SK-N-MC (cell line): Measurements from ENCODE around the gene ARHGAP20.

ENCODE experiments used
- EZH2 ChIP-seq: fragments of 200-600 bp; sonication (generic); IDR thresholded peaks from one replicate; pipeline ENCODE4 v1.6.1; 2017; ENCODE audit warnings: antibody characterized with exemption
- POLR2AphosphoS5 ChIP-seq: IDR thresholded peaks from 2 replicates; pipeline ENCODE4 v1.6.1; 2012; ENCODE audit warnings: mild to moderate bottlenecking, low read depth, low read length, borderline replicate concordance

DNA sequence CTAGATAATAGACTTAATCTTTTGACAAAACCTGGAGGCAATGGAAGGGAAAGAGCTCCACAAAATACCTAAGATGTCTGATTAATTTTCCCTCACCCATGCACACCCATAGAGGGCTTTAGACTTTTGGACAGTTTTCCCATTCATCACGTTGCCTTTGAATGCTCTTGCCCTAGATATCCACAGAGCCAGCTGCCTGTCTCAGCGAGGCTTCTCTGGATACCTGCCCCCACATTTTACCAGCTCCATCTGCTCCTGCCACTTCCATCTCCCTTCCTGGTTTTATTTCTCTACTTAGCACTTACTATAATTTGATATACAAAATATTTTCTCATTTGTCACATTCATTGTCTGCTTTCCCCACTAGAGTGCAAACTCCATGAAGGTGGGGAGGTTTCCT, 145.7 kb downstream of the ARHGAP20 start:
- TF ChIP-seq POLR2AphosphoS5 = no peak
- TF ChIP-seq EZH2 = no peak
